Esophagus mucosa (tissue), 1 donor: ENCODE measurements around the gene SLC7A6OS. TPM values are rescaled to one million over a fixed set of nuclear protein-coding genes. Genes with fewer than 3 reads are reported as not detected.

Experiments
- ATAC-seq: fragments of 200-7000 bp; cut with Tn5 transposase; one replicate; pipeline ENCODE4 v1.9.1; 2020
- total RNA-seq: library from RNA; stranded (reverse); gene quantifications from one replicate; pipeline ENCODE4 v1.2.4, GENCODE V29; 2023
- donor health status: DM: yes; HTN: yes; CAD: no.

The SLC7A6OS gene
- total RNA-seq, 1 donor from 2014 or later = 8.1 TPM

- ATAC-seq = no peak
Measured at GRCh38 chr16:68276223-68276622, 34.5 kb downstream of the SLC7A6OS start.

GRCh38 chr16:68275611-68276191 lies 35.0 kb downstream of the SLC7A6OS start:
- ATAC-seq = no peak

GRCh38 chr16:68274441-68274840 lies 36.3 kb downstream of the SLC7A6OS start:
- ATAC-seq = no peak

GRCh38 chr16:68273896-68274295 lies 36.9 kb downstream of the SLC7A6OS start:
- peak; percentile 72 for ATAC-seq

- ATAC-seq = no peak
Measured at GRCh38 chr16:68273459-68273858, 37.3 kb downstream of the SLC7A6OS start.

- ATAC-seq = no peak
Measured at GRCh38 chr16:68272507-68273209, 38.1 kb downstream of the SLC7A6OS start.

GRCh38 chr16:68270353-68270752 lies 40.4 kb downstream of the SLC7A6OS start:
- ATAC-seq = no peak

- ATAC-seq = no peak
Measured at GRCh38 chr16:68269793-68270192, 41.0 kb downstream of the SLC7A6OS start.

- no peak for ATAC-seq
Measured at GRCh38 chr16:68267612-68268405, 42.9 kb downstream of the SLC7A6OS start.

- peak; percentile 69 for ATAC-seq
Measured at GRCh38 chr16:68265078-68265920, 45.4 kb downstream of the SLC7A6OS start.

- peak; percentile 74 for ATAC-seq
Measured at GRCh38 chr16:68264128-68265077, 46.3 kb downstream of the SLC7A6OS start, which contains the start of gene SLC7A6. Gene SLC7A6, plus strand, starts transcription at chr16:68264526. Its CDS starts 10,201 bp downstream, at chr16:68274727.

GRCh38 chr16:68263559-68264127 lies 47.1 kb downstream of the SLC7A6OS start:
- no peak for ATAC-seq

GRCh38 chr16:68259007-68259825 lies 51.5 kb downstream of the SLC7A6OS start:
- no peak for ATAC-seq

- ATAC-seq = peak; percentile 54
Measured at GRCh38 chr16:68257906-68258800, 52.6 kb downstream of the SLC7A6OS start.

- ATAC-seq = peak; percentile 68
Measured at GRCh38 chr16:68257251-68257905, 53.4 kb downstream of the SLC7A6OS start.

GRCh38 chr16:68255712-68256111 lies 55.0 kb downstream of the SLC7A6OS start:
- no peak for ATAC-seq

GRCh38 chr16:68253721-68254120 lies 57.0 kb downstream of the SLC7A6OS start:
- no peak for ATAC-seq

- ATAC-seq = no peak
Measured at GRCh38 chr16:68252383-68252782, 58.4 kb downstream of the SLC7A6OS start.
